ENCODE measurements around the gene RAI1. TPM values are rescaled to one million over a fixed set of nuclear protein-coding genes. Genes with fewer than 3 reads are reported as not detected.

RAI1 gene
- total RNA-seq, 2 experiments from 2014 or later, result 10.5 to 11.0 TPM

GRCh38 chr17:17696085-17696484, 14.8 kb downstream of the RAI1 start:
- Mint-ChIP-seq H3K4me1 (ENCODE audit: low read depth) (peaks cover 44% of the 10 kb centered on the region), H3K27ac (peak overlapping the region; percentile 89), H3K27me3 (no peaks in the 10 kb centered on the region), H3K9me3 (no peaks in the 10 kb centered on the region), H3K36me3 (no peaks in the 10 kb centered on the region), H3K4me3 (peak overlapping the region; percentile 13)
- POLR2A ChIA-PET, result interaction anchor here (0.6 kb wide), 1 partner anchor 264 kb away, joined by 3 read pairs; no protein-coding TSS in a partner anchor
- intact Hi-C loops (cut with micrococcal nuclease), result no loop called here
- CTCF ChIA-PET, result interaction anchor here (1.1 to 1.9 kb wide), 4 partner anchors 13 to 223 kb away, joined by 3 to 6 read pairs (median 4); no protein-coding TSS in a partner anchor
- DNase-seq, result peak; percentile 28

- Mint-ChIP-seq H3K9me3 (no peaks in the 10 kb centered on the region), H3K4me1 (ENCODE audit: low read depth) (peaks cover 34% of the 10 kb centered on the region), H3K27ac (no peak overlapping the region), H3K36me3 (no peaks in the 10 kb centered on the region), H3K27me3 (no peaks in the 10 kb centered on the region), H3K4me3 (no peak overlapping the region)
- no peak for DNase-seq
- intact Hi-C loops (cut with micrococcal nuclease), result no loop called here
- ChIA-PET CTCF (interaction anchor here (1.1 kb wide), 1 partner anchor 15 kb away, joined by 5 read pairs; no protein-coding TSS in a partner anchor), POLR2A (no interaction called here)
Observed at GRCh38 chr17:17696882-17697633, 15.8 kb downstream of the RAI1 start.

GRCh38 chr17:17698371-17698770, 17.1 kb downstream of the RAI1 start:
- no peaks in the 10 kb centered on the region for H3K36me3 Mint-ChIP-seq
- H3K27ac Mint-ChIP-seq, result no peak overlapping the region
- H3K9me3 Mint-ChIP-seq, result no peaks in the 10 kb centered on the region
- no peaks in the 10 kb centered on the region for H3K27me3 Mint-ChIP-seq
- H3K4me1 Mint-ChIP-seq (ENCODE audit: low read depth), result peaks cover 24% of the 10 kb centered on the region
- DNase-seq, result no peak
- ChIA-PET POLR2A (no interaction called here), CTCF (no interaction called here)
- intact Hi-C loops (cut with micrococcal nuclease), result no loop called here
- no peak overlapping the region for H3K4me3 Mint-ChIP-seq

GRCh38 chr17:17698869-17699351, 17.7 kb downstream of the RAI1 start:
- ChIA-PET CTCF (no interaction called here), POLR2A (no interaction called here)
- Mint-ChIP-seq H3K4me1 (ENCODE audit: low read depth) (peaks cover 20% of the 10 kb centered on the region), H3K4me3 (no peak overlapping the region), H3K27ac (no peak overlapping the region), H3K27me3 (no peaks in the 10 kb centered on the region), H3K36me3 (no peaks in the 10 kb centered on the region), H3K9me3 (no peaks in the 10 kb centered on the region)
- intact Hi-C loops (cut with micrococcal nuclease), result no loop called here
- DNase-seq, result no peak

GRCh38 chr17:17699491-17699890, 18.2 kb downstream of the RAI1 start:
- POLR2A ChIA-PET, result no interaction called here
- Mint-ChIP-seq H3K27ac (no peak overlapping the region), H3K4me3 (no peak overlapping the region), H3K36me3 (no peaks in the 10 kb centered on the region), H3K9me3 (no peaks in the 10 kb centered on the region), H3K27me3 (no peaks in the 10 kb centered on the region), H3K4me1 (ENCODE audit: low read depth) (peaks cover 16% of the 10 kb centered on the region)
- CTCF ChIA-PET, result no interaction called here
- no peak for DNase-seq
- intact Hi-C loops (cut with micrococcal nuclease), result no loop called here

GRCh38 chr17:17700251-17700969, 19.2 kb downstream of the RAI1 start:
- H3K27ac Mint-ChIP-seq, result no peak overlapping the region
- CTCF ChIA-PET, result no interaction called here
- H3K4me1 Mint-ChIP-seq (ENCODE audit: low read depth), result peaks cover 13% of the 10 kb centered on the region
- intact Hi-C loops (cut with micrococcal nuclease), result no loop called here
- no peaks in the 10 kb centered on the region for H3K36me3 Mint-ChIP-seq
- POLR2A ChIA-PET, result no interaction called here
- H3K4me3 Mint-ChIP-seq, result no peak overlapping the region
- DNase-seq, result no peak
- no peaks in the 10 kb centered on the region for H3K9me3 Mint-ChIP-seq
- H3K27me3 Mint-ChIP-seq, result no peaks in the 10 kb centered on the region

- POLR2A ChIA-PET, result no interaction called here
- H3K4me3 Mint-ChIP-seq, result no peak overlapping the region
- intact Hi-C loops (cut with micrococcal nuclease), result no loop called here
- CTCF ChIA-PET, result no interaction called here
- no peaks in the 10 kb centered on the region for H3K36me3 Mint-ChIP-seq
- no peak for DNase-seq
- H3K9me3 Mint-ChIP-seq, result no peaks in the 10 kb centered on the region
- H3K27ac Mint-ChIP-seq, result no peak overlapping the region
- H3K4me1 Mint-ChIP-seq (ENCODE audit: low read depth), result peaks cover 7% of the 10 kb centered on the region
- no peaks in the 10 kb centered on the region for H3K27me3 Mint-ChIP-seq
Observed at GRCh38 chr17:17701112-17701511, 19.9 kb downstream of the RAI1 start.

GRCh38 chr17:17701658-17702057, 20.4 kb downstream of the RAI1 start:
- intact Hi-C loops (cut with micrococcal nuclease), result no loop called here
- Mint-ChIP-seq H3K36me3 (no peaks in the 10 kb centered on the region), H3K9me3 (no peaks in the 10 kb centered on the region), H3K27ac (no peak overlapping the region), H3K4me1 (ENCODE audit: low read depth) (peaks cover 2% of the 10 kb centered on the region), H3K27me3 (no peaks in the 10 kb centered on the region), H3K4me3 (no peak overlapping the region)
- DNase-seq, result no peak
- ChIA-PET CTCF (no interaction called here), POLR2A (no interaction called here)

GRCh38 chr17:17702449-17703139, 21.3 kb downstream of the RAI1 start:
- ChIA-PET POLR2A (no interaction called here), CTCF (no interaction called here)
- no peak overlapping the region for H3K27ac Mint-ChIP-seq
- no peaks in the 10 kb centered on the region for H3K9me3 Mint-ChIP-seq
- no peaks in the 10 kb centered on the region for H3K4me1 Mint-ChIP-seq (ENCODE audit: low read depth)
- DNase-seq, result no peak
- H3K4me3 Mint-ChIP-seq, result no peak overlapping the region
- no peaks in the 10 kb centered on the region for H3K36me3 Mint-ChIP-seq
- intact Hi-C loops (cut with micrococcal nuclease), result no loop called here
- no peaks in the 10 kb centered on the region for H3K27me3 Mint-ChIP-seq

GRCh38 chr17:17703140-17703919, 22.1 kb downstream of the RAI1 start:
- H3K9me3 Mint-ChIP-seq, result no peaks in the 10 kb centered on the region
- no peaks in the 10 kb centered on the region for H3K36me3 Mint-ChIP-seq
- CTCF ChIA-PET, result no interaction called here
- intact Hi-C loops (cut with micrococcal nuclease), result no loop called here
- no peak overlapping the region for H3K4me3 Mint-ChIP-seq
- H3K4me1 Mint-ChIP-seq (ENCODE audit: low read depth), result no peaks in the 10 kb centered on the region
- POLR2A ChIA-PET, result no interaction called here
- H3K27me3 Mint-ChIP-seq, result no peaks in the 10 kb centered on the region
- H3K27ac Mint-ChIP-seq, result no peak overlapping the region
- no peak for DNase-seq

GRCh38 chr17:17704931-17705330, 23.7 kb downstream of the RAI1 start:
- ChIA-PET POLR2A (no interaction called here), CTCF (no interaction called here)
- no peaks in the 10 kb centered on the region for H3K27me3 Mint-ChIP-seq
- intact Hi-C loops (cut with micrococcal nuclease), result no loop called here
- no peaks in the 10 kb centered on the region for H3K9me3 Mint-ChIP-seq
- H3K4me3 Mint-ChIP-seq, result no peak overlapping the region
- no peaks in the 10 kb centered on the region for H3K36me3 Mint-ChIP-seq
- no peak for DNase-seq
- no peak overlapping the region for H3K27ac Mint-ChIP-seq
- H3K4me1 Mint-ChIP-seq (ENCODE audit: low read depth), result no peaks in the 10 kb centered on the region

Measured in activated CD4-positive, alpha-beta memory T cell treated with anti-CD3 and anti-CD28 coated beads for 36 hours (primary cell).